Measurements from ENCODE around the gene PARM1.

The PARM1 gene

GRCh38 chr4:75030649-75031235 lies 97.8 kb downstream of the PARM1 start:
- TF ChIP-seq POLR2AphosphoS5 (IDR thresholded peaks at IDR 0.05; ENCODE audit: low read depth) = no peak
- TF ChIP-seq SPI1 (IDR thresholded peaks at IDR 0.05; ENCODE audit: borderline replicate concordance, low read depth) = peak; percentile 82

GRCh38 chr4:75031775-75032174 lies 98.9 kb downstream of the PARM1 start:
- no peak for DNase-seq (ENCODE audit: low read depth in 1 of 2, low spot score in 1 of 2)
- H3K27me3 ChIP-seq (ENCODE audit: insufficient read depth, poor library complexity, severe bottlenecking) = no peaks in the 10 kb centered on the region
- H3K27ac ChIP-seq (replicated peaks) = no peak overlapping the region
- no peak overlapping the region for H3K4me3 ChIP-seq (replicated peaks; ENCODE audit: insufficient read depth, low read length)
- TF ChIP-seq CTCF (IDR thresholded peaks at IDR 0.05; ENCODE audit: insufficient read depth, low read length) (no peak), SPI1 (IDR thresholded peaks at IDR 0.05; ENCODE audit: borderline replicate concordance, low read depth) (no peak), REST (IDR thresholded peaks at IDR 0.05; ENCODE audit: insufficient replicate concordance, low read depth) (no peak), GABPA (IDR thresholded peaks at IDR 0.05; ENCODE audit: low read depth) (no peak), POLR2AphosphoS5 (IDR thresholded peaks at IDR 0.05; ENCODE audit: low read depth) (no peak)

More at GRCh38 chr4:75030649-75031235, 97.8 kb downstream of the PARM1 start:
- peak overlapping the region; percentile 41; the same call in 1 of the 2 replicates for H3K27ac ChIP-seq (replicated peaks)
- H3K27me3 ChIP-seq (ENCODE audit: insufficient read depth, poor library complexity, severe bottlenecking) = no peaks in the 10 kb centered on the region
- no peak overlapping the region for H3K4me3 ChIP-seq (replicated peaks; ENCODE audit: insufficient read depth, low read length)
- DNase-seq (ENCODE audit: low read depth in 1 of 2, low spot score in 1 of 2) = peak in 1 of 2 experiments; percentile 84

GRCh38 chr4:75034523-75034922 lies 101.6 kb downstream of the PARM1 start:
- Histone ChIP-seq H3K27me3 (ENCODE audit: insufficient read depth, poor library complexity, severe bottlenecking) (no peaks in the 10 kb centered on the region), H3K4me3 (replicated peaks; ENCODE audit: insufficient read depth, low read length) (no peak overlapping the region), H3K27ac (replicated peaks) (no peak overlapping the region)
- no peak for TF ChIP-seq SPI1 (IDR thresholded peaks at IDR 0.05; ENCODE audit: borderline replicate concordance, low read depth)
- no peak for TF ChIP-seq POLR2AphosphoS5 (IDR thresholded peaks at IDR 0.05; ENCODE audit: low read depth)
- TF ChIP-seq CTCF (IDR thresholded peaks at IDR 0.05; ENCODE audit: insufficient read depth, low read length) = no peak
- no peak for TF ChIP-seq REST (IDR thresholded peaks at IDR 0.05; ENCODE audit: insufficient replicate concordance, low read depth)
- no peak for DNase-seq (ENCODE audit: low read depth in 1 of 2, low spot score in 1 of 2)

- H3K27ac ChIP-seq (replicated peaks) = peak overlapping the region; percentile 48; the same call in 1 of the 2 replicates
- H3K27me3 ChIP-seq (ENCODE audit: insufficient read depth, poor library complexity, severe bottlenecking) = no peaks in the 10 kb centered on the region
- no peak for DNase-seq (ENCODE audit: low read depth in 1 of 2, low spot score in 1 of 2)
- H3K4me3 ChIP-seq (replicated peaks; ENCODE audit: insufficient read depth, low read length) = no peak overlapping the region
- TF ChIP-seq REST (IDR thresholded peaks at IDR 0.05; ENCODE audit: insufficient replicate concordance, low read depth) = no peak
- no peak for TF ChIP-seq SPI1 (IDR thresholded peaks at IDR 0.05; ENCODE audit: borderline replicate concordance, low read depth)
- TF ChIP-seq CTCF (IDR thresholded peaks at IDR 0.05; ENCODE audit: insufficient read depth, low read length) = no peak
- no peak for TF ChIP-seq GABPA (IDR thresholded peaks at IDR 0.05; ENCODE audit: low read depth)
- TF ChIP-seq POLR2AphosphoS5 (IDR thresholded peaks at IDR 0.05; ENCODE audit: low read depth) = no peak
These were observed 102.4 kb downstream of the PARM1 start for GRCh38 chr4:75035321-75035720.
